Liver (tissue), 9 donors: ENCODE measurements around the gene STXBP6. TPM values are rescaled to one million over a fixed set of nuclear protein-coding genes. Genes with fewer than 3 reads are reported as not detected.

Experiments
- DNase-seq: peaks from one replicate; pipeline ENCODE4 v3.0.0-alpha.2; 2017; ENCODE audit warnings: low spot score
- H3K27ac ChIP-seq, 2 donors: one replicate each; pipeline ENCODE4 v1.7.0; 2013; ENCODE audit warnings: inconsistent platforms in 2 of 2, low read length in 2 of 2, control low read depth in 1 of 2, low read depth in 1 of 2, mild to moderate bottlenecking in 1 of 2
- H3K27me3 ChIP-seq, 4 donors: one replicate each; pipeline versions ENCODE4 v1.6.1 to v1.7.0; 2013; ENCODE audit warnings: low read length in 3 of 4, inconsistent platforms in 1 of 4, mild to moderate bottlenecking in 1 of 4, moderate library complexity in 1 of 4; ENCODE audit not compliant: control insufficient read depth in 4 of 4, insufficient read depth in 4 of 4
- H3K36me3 ChIP-seq, 4 donors: one replicate each; pipeline versions ENCODE4 v1.6.1 to v1.7.0; 2013; ENCODE audit warnings: low read length in 3 of 4, mild to moderate bottlenecking in 3 of 4, low read depth in 1 of 4, moderate library complexity in 1 of 4; ENCODE audit not compliant: control insufficient read depth in 4 of 4, insufficient read depth in 3 of 4
- H3K4me1 ChIP-seq, 4 donors: one replicate each; pipeline versions ENCODE4 v1.6.1 to v1.7.0; 2013; ENCODE audit warnings: low read length in 3 of 4, mild to moderate bottlenecking in 3 of 4, moderate library complexity in 1 of 4; ENCODE audit not compliant: control insufficient read depth in 4 of 4, insufficient read depth in 4 of 4
- H3K4me3 ChIP-seq, 3 donors: one replicate each; pipeline versions ENCODE4 v1.6.1 to v1.7.0; 2013; ENCODE audit warnings: low read length in 3 of 3, control low read depth in 1 of 3, low read depth in 1 of 3, mild to moderate bottlenecking in 1 of 3
- H3K9ac ChIP-seq, 2 donors: one replicate each; pipeline ENCODE4 v1.7.0; 2013; ENCODE audit warnings: low read length in 2 of 2, mild to moderate bottlenecking in 2 of 2, moderate library complexity in 2 of 2, control low read depth in 1 of 2, low read depth in 1 of 2
- H3K9me3 ChIP-seq, 4 donors: one replicate each; pipeline versions ENCODE4 v1.6.1 to v1.7.0; 2013; ENCODE audit warnings: low read length in 3 of 4; ENCODE audit not compliant: control insufficient read depth in 4 of 4
- ATF3 ChIP-seq: IDR thresholded peaks from 2 replicates; pipeline ENCODE4 v1.6.1; 2016; ENCODE audit warnings: antibody characterized with exemption
- CTCF ChIP-seq: fragments of 150-350 bp; IDR thresholded peaks from 2 replicates; pipeline ENCODE4 v1.5.1; 2017; ENCODE audit warnings: improper control_type of control experiment, low read depth, low read length; ENCODE audit not compliant: missing input control
- EGR1 ChIP-seq, 2 donors: IDR thresholded peaks; 2 replicates each; pipeline ENCODE4 v1.6.1; 2016 to 2018; ENCODE audit warnings: antibody characterized with exemption in 2 of 2, low read depth in 2 of 2
- FOXA1 ChIP-seq: IDR thresholded peaks from 2 replicates; pipeline ENCODE4 v1.6.1; 2016; ENCODE audit warnings: antibody characterized with exemption
- FOXA2 ChIP-seq: IDR thresholded peaks from 2 replicates; pipeline ENCODE4 v1.6.1; 2016; ENCODE audit warnings: antibody characterized with exemption
- GABPA ChIP-seq, 2 donors: IDR thresholded peaks in 1 of 2; conservative IDR thresholded peaks in 1 of 2; 2 replicates each; pipeline ENCODE4 v1.6.1; 2016; ENCODE audit warnings: antibody characterized with exemption in 2 of 2, mild to moderate bottlenecking in 1 of 2, moderate library complexity in 1 of 2
- HNF4A ChIP-seq, 2 donors: conservative IDR thresholded peaks; 2 replicates each; pipeline ENCODE4 v1.6.1; 2016; ENCODE audit warnings: antibody characterized with exemption in 2 of 2, mild to moderate bottlenecking in 2 of 2
- HNF4G ChIP-seq: IDR thresholded peaks from 2 replicates; pipeline ENCODE4 v1.6.1; 2016; ENCODE audit warnings: antibody characterized with exemption
- JUND ChIP-seq, 2 donors: IDR thresholded peaks; 2 replicates each; pipeline ENCODE4 v1.6.1; 2016; ENCODE audit warnings: antibody characterized with exemption in 2 of 2
- MAX ChIP-seq: IDR thresholded peaks from 2 replicates; pipeline ENCODE4 v1.6.1; 2016; ENCODE audit warnings: antibody characterized with exemption
- NR2F2 ChIP-seq: IDR thresholded peaks from 2 replicates; pipeline ENCODE4 v1.6.1; 2016; ENCODE audit warnings: antibody characterized with exemption
- RAD21 ChIP-seq, 2 donors: IDR thresholded peaks; 2 replicates each; pipeline ENCODE4 v1.6.1; 2016; ENCODE audit warnings: antibody characterized with exemption in 2 of 2, mild to moderate bottlenecking in 2 of 2
- REST ChIP-seq: IDR thresholded peaks from 2 replicates; pipeline ENCODE4 v1.6.1; 2016; ENCODE audit warnings: antibody characterized with exemption, mild to moderate bottlenecking
- RXRA ChIP-seq, 2 donors: IDR thresholded peaks; 2 replicates each; pipeline ENCODE4 v1.6.1; 2017 to 2018; ENCODE audit warnings: antibody characterized with exemption in 2 of 2, mild to moderate bottlenecking in 1 of 2
- SP1 ChIP-seq: IDR thresholded peaks from 2 replicates; pipeline ENCODE4 v1.6.1; 2018; ENCODE audit warnings: antibody characterized with exemption, mild to moderate bottlenecking
- TAF1 ChIP-seq: conservative IDR thresholded peaks from 2 replicates; pipeline ENCODE4 v1.6.1; 2016; ENCODE audit warnings: antibody characterized with exemption, mild to moderate bottlenecking
- YY1 ChIP-seq: IDR thresholded peaks from 2 replicates; pipeline ENCODE4 v1.6.1; 2016; ENCODE audit warnings: antibody characterized with exemption, mild to moderate bottlenecking
- ZBTB33 ChIP-seq: IDR thresholded peaks from 2 replicates; pipeline ENCODE4 v1.6.1; 2016; ENCODE audit warnings: antibody characterized with exemption
- WGBS: extraction: QIAGEN DNeasy Blood & Tissue Kit; methylation state at CpG from one replicate; pipeline ENCODE4 v1.1.7; 2013; 5-methylcytosine and 5-hydroxymethylcytosine counted together
- polyA plus RNA-seq, 2 donors: library from polyadenylated mRNA; stranded (reverse) in 1 of 2; unstranded in 1 of 2; fragments of 200-250 nt in 1 of 2; fragments of >200 nt in 1 of 2; fragmentation: Nextera tagmentation in 1 of 2; extraction: Ambion mirVana in 1 of 2; gene quantifications; one replicate each; pipeline versions ENCODE4 v1.2.1 to v1.2.3, GENCODE V29; 2013 to 2015
- total RNA-seq, 2 donors: library from RNA; depleted of rRNA; stranded (reverse); fragments of >200 nt; gene quantifications; one replicate each; pipeline ENCODE4 v1.2.3, GENCODE V29; 2014
- donor health status: healthy.
- donor health status: healthy.
- donor health status: healthy.
- donor health status: healthy.
- donor health status: healthy.

STXBP6 gene
- total and polyA plus RNA-seq, 4 donors = 1.4 to 3.8 (median 1.8) TPM

GRCh38 chr14:24947131-24947530, 102.8 kb downstream of the STXBP6 start:
- no peaks in the 10 kb centered on the region for H3K9me3 ChIP-seq
- TF ChIP-seq ATF3 (no peak), ZBTB33 (no peak), NR2F2 (no peak), RXRA (IDR thresholded peaks at IDR 0.05) (no peak), TAF1 (no peak), FOXA1 (no peak), HNF4A (conservative IDR thresholded peaks at IDR 0.05) (no peak), GABPA (IDR thresholded peaks at IDR 0.05 in 1 of 2, conservative IDR thresholded peaks at IDR 0.05 in 1 of 2) (no peak), FOXA2 (no peak), SP1 (no peak), REST (no peak), CTCF (no peak), HNF4G (no peak), MAX (no peak), JUND (IDR thresholded peaks at IDR 0.05) (no peak), EGR1 (IDR thresholded peaks at IDR 0.05; ENCODE audit: low read depth in 2 of 2) (no peak), RAD21 (IDR thresholded peaks at IDR 0.05) (no peak), YY1 (no peak)
- no peak overlapping the region for H3K9ac ChIP-seq
- H3K27me3 ChIP-seq = no peaks in the 10 kb centered on the region
- H3K36me3 ChIP-seq = no peaks in the 10 kb centered on the region
- no peak overlapping the region for H3K27ac ChIP-seq
- WGBS = 96% methylated on average over 6 of the region's 6 CpGs
- H3K4me1 ChIP-seq = no peaks in the 10 kb centered on the region
- no peak overlapping the region for H3K4me3 ChIP-seq
- DNase-seq = no peak

GRCh38 chr14:24944800-24945199, 105.1 kb downstream of the STXBP6 start:
- no peak for TF ChIP-seq REST
- no peak overlapping the region for H3K4me3 ChIP-seq
- H3K4me1 ChIP-seq = no peaks in the 10 kb centered on the region
- no peak overlapping the region for H3K27ac ChIP-seq
- H3K36me3 ChIP-seq = no peaks in the 10 kb centered on the region
- 73% methylated on average over 2 of the region's 2 CpGs for WGBS
- H3K27me3 ChIP-seq = no peaks in the 10 kb centered on the region
- no peak overlapping the region for H3K9ac ChIP-seq
- no peak for DNase-seq
- H3K9me3 ChIP-seq = no peaks in the 10 kb centered on the region
